Glutamatergic neuron (in vitro differentiated cells): ENCODE data around the gene ABHD17A. TPM values are rescaled to one million over a fixed set of nuclear protein-coding genes. Genes with fewer than 3 reads are reported as not detected.

Experiments
- DNase-seq: peaks from one replicate; pipeline ENCODE4 v3.0.0; 2022
- H3K27ac Mint-ChIP-seq: one replicate; pipeline ENCODE4 v1.8.0; 2020; ENCODE audit warnings: mild to moderate bottlenecking, mixed read lengths, inconsistent platforms; ENCODE audit not compliant: unreplicated experiment
- H3K27me3 Mint-ChIP-seq: one replicate; pipeline ENCODE4 v1.8.0; 2020; ENCODE audit warnings: mild to moderate bottlenecking, moderate library complexity, mixed read lengths, inconsistent platforms; ENCODE audit not compliant: unreplicated experiment
- H3K36me3 Mint-ChIP-seq: one replicate; pipeline ENCODE4 v1.8.0; 2020; ENCODE audit warnings: mild to moderate bottlenecking, mixed read lengths, inconsistent platforms; ENCODE audit not compliant: unreplicated experiment
- H3K4me1 Mint-ChIP-seq: one replicate; pipeline ENCODE4 v1.8.0; 2020; ENCODE audit warnings: mild to moderate bottlenecking, low read depth, mixed read lengths, inconsistent platforms; ENCODE audit not compliant: unreplicated experiment
- H3K4me3 Mint-ChIP-seq: one replicate; pipeline ENCODE4 v1.8.0; 2020; ENCODE audit warnings: mild to moderate bottlenecking, mixed read lengths, inconsistent platforms; ENCODE audit not compliant: unreplicated experiment
- H3K9me3 Mint-ChIP-seq: one replicate; pipeline ENCODE4 v1.8.0; 2020; ENCODE audit warnings: mild to moderate bottlenecking, moderate library complexity, mixed read lengths, inconsistent platforms; ENCODE audit not compliant: unreplicated experiment
- CTCF ChIP-seq: fragments of 200-600 bp; sonication (generic); IDR thresholded peaks from one replicate; pipeline ENCODE4 v1.5.0; 2021; ENCODE audit not compliant: partially characterized antibody, unreplicated experiment
- total RNA-seq: library from RNA; stranded (reverse); fragmentation: NEBNext Ultra II Directional; extraction: Animal tissue kit (Norgen Biotek cat#: 25700); gene quantifications from one replicate; pipeline ENCODE4 v1.2.1, GENCODE V29; 2021; ENCODE audit not compliant: unreplicated experiment

The ABHD17A gene
- total RNA-seq, 1 donor from 2014 or later, result 75.1 TPM

GRCh38 chr19:1917926-1918325, 32.6 kb upstream of the ABHD17A start:
- Mint-ChIP-seq H3K36me3 (no peaks in the 10 kb centered on the region), H3K27ac (no peak overlapping the region), H3K9me3 (no peaks in the 10 kb centered on the region), H3K27me3 (no peaks in the 10 kb centered on the region), H3K4me3 (no peak overlapping the region), H3K4me1 (no peaks in the 10 kb centered on the region)
- no peak for TF ChIP-seq CTCF
- no peak for DNase-seq

- DNase-seq, result no peak
- Mint-ChIP-seq H3K4me1 (no peaks in the 10 kb centered on the region), H3K27ac (no peak overlapping the region), H3K4me3 (no peak overlapping the region), H3K27me3 (no peaks in the 10 kb centered on the region), H3K36me3 (no peaks in the 10 kb centered on the region), H3K9me3 (no peaks in the 10 kb centered on the region)
- no peak for TF ChIP-seq CTCF
These were observed 31.9 kb upstream of the ABHD17A start for GRCh38 chr19:1917146-1917545.

- Mint-ChIP-seq H3K27me3 (peaks cover 4% of the 10 kb centered on the region), H3K9me3 (no peaks in the 10 kb centered on the region), H3K36me3 (no peaks in the 10 kb centered on the region), H3K27ac (no peak overlapping the region), H3K4me1 (peaks cover 4% of the 10 kb centered on the region), H3K4me3 (no peak overlapping the region)
- no peak for DNase-seq
- no peak for TF ChIP-seq CTCF
These were observed 29.6 kb upstream of the ABHD17A start for GRCh38 chr19:1914826-1915341.

GRCh38 chr19:1913781-1914577, 28.7 kb upstream of the ABHD17A start:
- peaks cover 4% of the 10 kb centered on the region for H3K27me3 Mint-ChIP-seq
- H3K36me3 Mint-ChIP-seq, result no peaks in the 10 kb centered on the region
- no peak for TF ChIP-seq CTCF
- H3K4me1 Mint-ChIP-seq, result peaks cover 4% of the 10 kb centered on the region
- H3K9me3 Mint-ChIP-seq, result no peaks in the 10 kb centered on the region
- no peak overlapping the region for H3K4me3 Mint-ChIP-seq
- no peak for DNase-seq
- H3K27ac Mint-ChIP-seq, result no peak overlapping the region
